H1 (cell line): ENCODE results near the gene CBLC. TPM values are rescaled to one million over a fixed set of nuclear protein-coding genes. Genes with fewer than 3 reads are reported as not detected.

ENCODE experiments used
- CTCF ChIA-PET: fragments of 300-600 bp; sonication (Branson Sonifier 250); formaldehyde crosslinking; loops from one replicate; lab custom pipeline; 2021; ENCODE audit not compliant: partially characterized antibody; lab: Charles Lee
- POLR2A ChIA-PET: fragments of 300-600 bp; sonication (Branson Sonifier 250); formaldehyde crosslinking; loops from one replicate; lab custom pipeline; 2021; ENCODE audit warnings: inconsistent platforms; ENCODE audit not compliant: partially characterized antibody; lab: Charles Lee
- DNase-seq, 2 experiments: peaks; one replicate each; pipeline versions ENCODE4 v3.0.0 to v3.0.0-alpha.2; 2010 to 2022; ENCODE audit warnings: low spot score in 2 of 2, low read depth in 1 of 2, mixed read lengths in 1 of 2
- FAIRE-seq: peaks from 2 replicates; lab custom pipeline; 2011; peaks lifted over from hg19 to GRCh38; lab: Jason Lieb, UNC
- H2AFZ ChIP-seq: 2 replicates; pipeline ENCODE4 v1.8.1; 2012; ENCODE audit warnings: low read length, inconsistent platforms
- H2AK5ac ChIP-seq: 2 replicates; pipeline ENCODE4 v1.6.1; 2013; ENCODE audit warnings: low read depth, low read length
- H2BK120ac ChIP-seq: replicated peaks from 2 replicates; pipeline ENCODE3; 2013; ENCODE audit warnings: low read depth, low read length, inconsistent platforms
- H2BK12ac ChIP-seq: 2 replicates; pipeline ENCODE4 v1.6.1; 2013; ENCODE audit warnings: low read depth, low read length
- H2BK15ac ChIP-seq: 2 replicates; pipeline ENCODE4 v1.6.1; 2013; ENCODE audit warnings: low read length
- H2BK20ac ChIP-seq: 2 replicates; pipeline ENCODE4 v1.6.1; 2013; ENCODE audit warnings: low read length
- H2BK5ac ChIP-seq: 2 replicates; pipeline ENCODE4 v1.6.1; 2013; ENCODE audit warnings: low read depth, low read length
- H3K14ac ChIP-seq: 2 replicates; pipeline ENCODE4 v1.6.1; 2013; ENCODE audit warnings: inconsistent platforms; ENCODE audit not compliant: insufficient read length
- H3K18ac ChIP-seq: 2 replicates; pipeline ENCODE4 v1.6.1; 2013; ENCODE audit warnings: low read length; ENCODE audit errors: extremely low read depth
- H3K23ac ChIP-seq: 2 replicates; pipeline ENCODE4 v1.6.1; 2013; ENCODE audit warnings: inconsistent platforms; ENCODE audit not compliant: insufficient read length
- H3K23me2 ChIP-seq: 2 replicates; pipeline ENCODE4 v1.6.1; 2013; ENCODE audit warnings: low read depth, low read length
- H3K27ac ChIP-seq: 2 replicates; pipeline ENCODE4 v1.6.1; 2011; ENCODE audit warnings: low read depth, low read length, inconsistent platforms
- H3K27me3 ChIP-seq, 4 experiments: replicated peaks in 1 of 4; 1 replicate in 1 of 4; 2 replicates in 3 of 4; pipeline versions ENCODE4 v1.6.1 to v1.8.1; 2011 to 2013; ENCODE audit warnings: low read length in 3 of 4, mild to moderate bottlenecking in 3 of 4, inconsistent platforms in 2 of 4, mixed read lengths in 2 of 4, moderate library complexity in 1 of 4; ENCODE audit not compliant: control insufficient read depth in 3 of 4, insufficient read depth in 3 of 4; ENCODE audit errors: extremely low read depth in 1 of 4
- H3K36me3 ChIP-seq, 4 experiments: 2 replicates each; pipeline versions ENCODE4 v1.6.1 to v1.8.1; 2011 to 2013; ENCODE audit warnings: mild to moderate bottlenecking in 4 of 4, low read length in 3 of 4, moderate library complexity in 2 of 4, control low read depth in 1 of 4, inconsistent platforms in 1 of 4; ENCODE audit not compliant: insufficient read depth in 4 of 4, control insufficient read depth in 2 of 4
- H3K4ac ChIP-seq: replicated peaks from 2 replicates; pipeline ENCODE3; 2013; ENCODE audit warnings: low read length, low read depth, mixed read lengths, inconsistent platforms; ENCODE audit not compliant: insufficient read length
- H3K4me1 ChIP-seq, 4 experiments: replicated peaks in 1 of 4; 1 replicate in 1 of 4; 2 replicates in 3 of 4; pipeline versions ENCODE4 v1.6.1 to v1.8.1; 2011 to 2013; ENCODE audit warnings: low read length in 3 of 4, inconsistent platforms in 2 of 4, mixed read lengths in 1 of 4; ENCODE audit not compliant: insufficient read depth in 4 of 4, control insufficient read depth in 3 of 4
- H3K4me2 ChIP-seq, 2 experiments: 2 replicates each; pipeline versions ENCODE4 v1.6.1 to v1.8.1; 2011 to 2013; ENCODE audit warnings: low read depth in 2 of 2, low read length in 2 of 2, control low read depth in 1 of 2, inconsistent platforms in 1 of 2, mild to moderate bottlenecking in 1 of 2; ENCODE audit not compliant: insufficient read depth in 1 of 2
- H3K4me3 ChIP-seq, 4 experiments: fragments of 200-600, 300-600 bp in 1 of 4; sonication (generic), shearing (Covaris generic), sonication (Bioruptor Twin) in 1 of 4; 2 replicates each; pipeline versions ENCODE4 v1.5.1 to v1.8.1; 2011 to 2016; ENCODE audit warnings: low read length in 4 of 4, low read depth in 3 of 4, control low read depth in 2 of 4, inconsistent platforms in 2 of 4, mild to moderate bottlenecking in 2 of 4, mixed read lengths in 1 of 4, moderate library complexity in 1 of 4; ENCODE audit not compliant: insufficient read depth in 2 of 4; ENCODE audit errors: extremely low read depth in 1 of 4
- H3K56ac ChIP-seq: replicated peaks from 2 replicates; pipeline ENCODE3; 2013; ENCODE audit warnings: low read depth, mild to moderate bottlenecking, mixed read lengths, low read length, inconsistent platforms; ENCODE audit not compliant: insufficient read length
- H3K79me1 ChIP-seq: 2 replicates; pipeline ENCODE4 v1.6.1; 2013; ENCODE audit warnings: low read depth, low read length, control low read depth
- H3K79me2 ChIP-seq, 2 experiments: 2 replicates each; pipeline versions ENCODE4 v1.6.1 to v1.8.1; 2012 to 2013; ENCODE audit warnings: low read length in 2 of 2, mild to moderate bottlenecking in 2 of 2, inconsistent platforms in 1 of 2; ENCODE audit not compliant: insufficient read depth in 2 of 2, control insufficient read depth in 1 of 2
- H3K9ac ChIP-seq, 4 experiments: replicated peaks in 1 of 4; 1 replicate in 1 of 4; 2 replicates in 3 of 4; pipeline versions ENCODE4 v1.6.1 to v1.8.1; 2011 to 2013; ENCODE audit warnings: low read depth in 3 of 4, low read length in 3 of 4, control low read depth in 2 of 4, mild to moderate bottlenecking in 2 of 4, moderate library complexity in 2 of 4, inconsistent platforms in 1 of 4; ENCODE audit errors: extremely low read depth in 1 of 4
- H3K9me3 ChIP-seq, 2 experiments: 2 replicates each; pipeline versions ENCODE4 v1.6.1 to v1.8.1; 2012 to 2013; ENCODE audit warnings: mild to moderate bottlenecking in 2 of 2, moderate library complexity in 2 of 2, control low read depth in 1 of 2, inconsistent platforms in 1 of 2, low read depth in 1 of 2, low read length in 1 of 2, mixed read lengths in 1 of 2; ENCODE audit not compliant: insufficient read depth in 2 of 2
- H4K20me1 ChIP-seq, 2 experiments: replicated peaks in 1 of 2; 2 replicates each; pipeline versions ENCODE3 to v1.8.1; 2011 to 2013; ENCODE audit warnings: inconsistent platforms in 2 of 2, low read length in 2 of 2, mild to moderate bottlenecking in 1 of 2; ENCODE audit not compliant: insufficient read depth in 2 of 2, control insufficient read depth in 1 of 2
- H4K5ac ChIP-seq: 2 replicates; pipeline ENCODE4 v1.6.1; 2013; ENCODE audit warnings: low read length, low read depth, mixed read lengths, inconsistent platforms; ENCODE audit not compliant: insufficient read length
- H4K8ac ChIP-seq: 2 replicates; pipeline ENCODE4 v1.8.0; 2013; ENCODE audit warnings: mild to moderate bottlenecking, moderate library complexity, low read length, inconsistent platforms; ENCODE audit not compliant: insufficient read depth; ENCODE audit errors: extremely low read depth
- H4K91ac ChIP-seq: replicated peaks from 2 replicates; pipeline ENCODE3; 2013; ENCODE audit warnings: low read length, mixed read lengths, inconsistent platforms; ENCODE audit not compliant: insufficient read length
- ASH2L ChIP-seq: fragments of 200-600, 300-600 bp; sonication (generic); IDR thresholded peaks from one replicate; pipeline ENCODE4 v1.7.1; 2017; ENCODE audit warnings: low read length
- BCL11A ChIP-seq, 2 experiments: IDR thresholded peaks; one replicate each; pipeline ENCODE4 v1.6.1; 2011; ENCODE audit warnings: low read depth in 2 of 2, low read length in 2 of 2, mild to moderate bottlenecking in 2 of 2
- CBX5 ChIP-seq: fragments of 300-800, 300-1000 bp; sonication (generic); IDR thresholded peaks from 2 replicates; pipeline ENCODE4 v1.7.1; 2016; ENCODE audit warnings: antibody characterized with exemption, low read length, low read depth
- EGR1 ChIP-seq: IDR thresholded peaks from 2 replicates; pipeline ENCODE4 v1.6.1; 2011; ENCODE audit warnings: low read depth, low read length, borderline replicate concordance
- FOSL1 ChIP-seq: IDR thresholded peaks from 2 replicates; pipeline ENCODE4 v1.6.1; 2011; ENCODE audit warnings: mild to moderate bottlenecking, low read depth, low read length, moderate library complexity; ENCODE audit not compliant: insufficient read depth
- KDM1A ChIP-seq: fragments of 200-600, 300-600 bp; sonication (generic); IDR thresholded peaks from 2 replicates; pipeline ENCODE4 v1.7.1; 2016; ENCODE audit warnings: mild to moderate bottlenecking, low read length, borderline replicate concordance
- RBBP5 ChIP-seq: IDR thresholded peaks from 2 replicates; pipeline ENCODE4 v1.7.1; 2012; ENCODE audit warnings: low read depth, mild to moderate bottlenecking, inconsistent platforms, low read length, moderate library complexity, borderline replicate concordance
- SIRT6 ChIP-seq: IDR thresholded peaks from one replicate; pipeline ENCODE4 v1.7.1; 2012; ENCODE audit warnings: low read length, inconsistent platforms
- SIX5 ChIP-seq: IDR thresholded peaks from 2 replicates; pipeline ENCODE4 v1.6.1; 2011; ENCODE audit warnings: mild to moderate bottlenecking, low read depth, low read length
- TAF7 ChIP-seq: optimal IDR thresholded peaks from 2 replicates; pipeline ENCODE3; 2011; ENCODE audit warnings: low read depth, mild to moderate bottlenecking, inconsistent platforms, low read length, moderate library complexity, borderline replicate concordance
- TCF12 ChIP-seq: IDR thresholded peaks from 2 replicates; pipeline ENCODE4 v1.6.1; 2011; ENCODE audit warnings: low read depth, mild to moderate bottlenecking, low read length
- TEAD4 ChIP-seq: IDR thresholded peaks from 2 replicates; pipeline ENCODE4 v1.6.1; 2012; ENCODE audit warnings: low read depth, low read length, inconsistent platforms, mixed read lengths
- YY1 ChIP-seq: IDR thresholded peaks from 2 replicates; pipeline ENCODE4 v1.6.1; 2011; ENCODE audit warnings: low read depth, mild to moderate bottlenecking, low read length
- WGBS, 2 experiments: shearing (Covaris generic) in 1 of 2; methylation state at CpG; one replicate each; pipeline versions ENCODE4 v1.1.6 to v1.1.7; 2013 to 2015; ENCODE audit warnings: low lambda C conversion rate in 2 of 2, mixed read lengths in 2 of 2, inconsistent platforms in 1 of 2, low coverage in 1 of 2, missing lambda C conversion rate in 1 of 2; ENCODE audit not compliant: insufficient replicate concordance in 2 of 2, insufficient coverage in 1 of 2, insufficient read length in 1 of 2; ENCODE audit errors: extremely low coverage in 1 of 2, missing lambda C conversion rate in 1 of 2; 5-methylcytosine and 5-hydroxymethylcytosine counted together
- polyA plus RNA-seq, 7 experiments: library from polyadenylated mRNA; depleted of rRNA in 3 of 7; stranded (reverse) in 5 of 7; unstranded in 2 of 7; fragments of >200 nt in 5 of 7; fragments of 200-250 nt in 2 of 7; gene quantifications; 1 replicate in 5 of 7; 2 replicates in 1 of 7; 4 replicates in 1 of 7; pipeline versions ENCODE4 v1.2.1 to v1.2.3, GENCODE V29; 2011 to 2013; ENCODE audit warnings: missing spikeins in 2 of 7, mixed read lengths in 2 of 7
- total RNA-seq: library from RNA; stranded (reverse); fragmentation: NEBNext Ultra II Directional; extraction: Animal tissue kit (Norgen Biotek cat#: 25700); gene quantifications from 2 replicates; pipeline ENCODE4 v1.2.1, GENCODE V29; 2021
- TF ChIP-seq, protein P1 (sequence below): IDR thresholded peaks from 2 replicates; pipeline ENCODE4 v1.6.1; 2011; ENCODE audit warnings: low read length, improper control_type of control experiment

The CBLC gene
- total and polyA plus RNA-seq, 2 of the 8 experiments (the other 6 are each of a cell fraction or from before 2014, with no cell fraction given): 17.4 to 35.7 TPM

DNA sequence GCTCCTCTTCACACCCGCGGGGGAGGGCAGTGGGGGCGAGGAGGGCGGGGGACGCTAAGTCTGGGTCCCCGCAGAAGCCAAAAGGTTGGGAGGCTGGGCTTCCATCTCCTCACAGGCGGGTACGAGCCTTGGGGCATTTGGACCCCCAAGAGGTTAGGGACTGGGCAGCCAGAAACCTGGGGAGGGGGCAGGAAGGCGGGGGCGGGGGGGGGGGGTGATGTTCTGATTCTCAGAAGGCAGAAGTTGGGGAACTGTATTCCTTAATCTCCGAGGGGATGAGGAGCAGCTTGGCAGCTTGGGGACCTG is 24.1 kb upstream of the CBLC start:
- CTCF ChIA-PET: interaction anchor here (0.5 to 4.0 kb wide), 9 partner anchors 13 to 59 kb away, joined by 3 to 32 read pairs (median 5); no protein-coding TSS in a partner anchor
- POLR2A ChIA-PET: interaction anchor here (0.9 to 1.7 kb wide), 4 partner anchors 10 to 95 kb away, joined by 3 to 6 read pairs (median 4); no protein-coding TSS in a partner anchor
- H4K8ac ChIP-seq: no peak overlapping the region; the same call in 1 of the 2 replicates
- no peak overlapping the region for H2BK20ac ChIP-seq
- H3K36me3 ChIP-seq: no peaks in the 10 kb centered on the region
- DNase-seq: no peak
- no peak overlapping the region for H3K4ac ChIP-seq
- no peak overlapping the region for H4K91ac ChIP-seq
- no CpG with 5 or more reads among the region's 11 CpGs for WGBS, 2 experiments
- peak overlapping the region; percentile 32 to 66 (median 39); a peak in 6 of 8 replicates for H3K4me3 ChIP-seq
- H3K9ac ChIP-seq: no peak overlapping the region
- H2AFZ ChIP-seq: no peak overlapping the region
- peaks cover 15 to 42% (median 17%) of the 10 kb centered on the region in 4 experiments for H3K4me1 ChIP-seq
- no peak overlapping the region for H2BK15ac ChIP-seq
- H3K23ac ChIP-seq: no peak overlapping the region
- no peaks in the 10 kb centered on the region for H3K9me3 ChIP-seq
- no peak overlapping the region for H3K14ac ChIP-seq
- FAIRE-seq: no peak
- H2AK5ac ChIP-seq: no peak overlapping the region
- H3K18ac ChIP-seq: no peak overlapping the region; the same call in 1 of the 2 replicates
- H3K27me3 ChIP-seq: peaks cover 36 to 83% (median 71%) of the 10 kb centered on the region in 4 experiments
- H3K79me1 ChIP-seq: no peaks in the 10 kb centered on the region
- no peak overlapping the region for H2BK12ac ChIP-seq
- H2BK5ac ChIP-seq: no peak overlapping the region
- TF ChIP-seq SIX5: no peak
- TF ChIP-seq RBBP5: no peak
- TF ChIP-seq YY1: no peak
- no peak for TF ChIP-seq KDM1A
- TF ChIP-seq TEAD4: no peak
- TF ChIP-seq TCF12: no peak
- no peak for TF ChIP-seq FOSL1
- no peak for TF ChIP-seq EGR1
- no peak for TF ChIP-seq TAF7
- TF ChIP-seq CBX5: no peak
- TF ChIP-seq, protein P1, sequence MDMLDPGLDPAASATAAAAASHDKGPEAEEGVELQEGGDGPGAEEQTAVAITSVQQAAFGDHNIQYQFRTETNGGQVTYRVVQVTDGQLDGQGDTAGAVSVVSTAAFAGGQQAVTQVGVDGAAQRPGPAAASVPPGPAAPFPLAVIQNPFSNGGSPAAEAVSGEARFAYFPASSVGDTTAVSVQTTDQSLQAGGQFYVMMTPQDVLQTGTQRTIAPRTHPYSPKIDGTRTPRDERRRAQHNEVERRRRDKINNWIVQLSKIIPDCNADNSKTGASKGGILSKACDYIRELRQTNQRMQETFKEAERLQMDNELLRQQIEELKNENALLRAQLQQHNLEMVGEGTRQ: no peak
- TF ChIP-seq BCL11A (IDR thresholded peaks at IDR 0.05; ENCODE audit: low read depth in 2 of 2, low read length in 2 of 2): no peak
- TF ChIP-seq ASH2L: no peak
- no peak for TF ChIP-seq SIRT6
- TF ChIP-seq, all 59 proteins: peak for 0
- H3K79me2 ChIP-seq: no peaks in the 10 kb centered on the region
- no peak overlapping the region for H3K27ac ChIP-seq
- no peak overlapping the region for H4K5ac ChIP-seq
- no peak overlapping the region for H2BK120ac ChIP-seq
- peaks cover 0 to 6% of the 10 kb centered on the region in 2 experiments for H4K20me1 ChIP-seq
- no peak overlapping the region for H3K56ac ChIP-seq
- H3K4me2 ChIP-seq: peak overlapping the region; percentile 73 to 96
- H3K23me2 ChIP-seq: peaks cover 28% of the 10 kb centered on the region
